Measurements from ENCODE around the gene STAT1. TPM values are rescaled to one million over a fixed set of nuclear protein-coding genes. Genes with fewer than 3 reads are reported as not detected.

Gene STAT1
- total RNA-seq, 3 donors from 2014 or later: 56.5 to 78.6 (median 74.8) TPM

- H3K4me1 ChIP-seq (ENCODE audit: low read depth): peaks cover 4% of the 10 kb centered on the region
- ATAC-seq (no peak), DNase-seq (no peak)
- TF ChIP-seq CTCF (IDR thresholded peaks at IDR 0.05): no peak
- no peaks in the 10 kb centered on the region for H3K36me3 ChIP-seq (ENCODE audit: low read depth)
- intact Hi-C loops (cut with DNase I, micrococcal nuclease): no loop called here
- H3K9me3 ChIP-seq: no peaks in the 10 kb centered on the region
- no peak overlapping the region for H3K4me3 ChIP-seq
Observed at GRCh38 chr2:191038741-191039140, 24.8 kb upstream of the STAT1 start.

- H3K4me1 ChIP-seq (ENCODE audit: low read depth): peaks cover 4% of the 10 kb centered on the region
- peak; percentile 49 for ATAC-seq
- no peak for TF ChIP-seq CTCF (IDR thresholded peaks at IDR 0.05)
- H3K4me3 ChIP-seq: no peak overlapping the region
- no peaks in the 10 kb centered on the region for H3K9me3 ChIP-seq
- intact Hi-C loops (cut with DNase I, micrococcal nuclease): no loop called here
- no peak for DNase-seq
- no peaks in the 10 kb centered on the region for H3K36me3 ChIP-seq (ENCODE audit: low read depth)
Observed at GRCh38 chr2:191038241-191038725, 24.3 kb upstream of the STAT1 start.

- Histone ChIP-seq H3K36me3 (ENCODE audit: low read depth) (no peaks in the 10 kb centered on the region), H3K4me1 (ENCODE audit: low read depth) (peaks cover 4% of the 10 kb centered on the region), H3K9me3 (no peaks in the 10 kb centered on the region), H3K4me3 (no peak overlapping the region)
- no peak for ATAC-seq
- intact Hi-C loops (cut with DNase I, micrococcal nuclease): no loop called here
- no peak for DNase-seq
- no peak for TF ChIP-seq CTCF (IDR thresholded peaks at IDR 0.05)
Observed at GRCh38 chr2:191037351-191037750, 23.4 kb upstream of the STAT1 start.

- DNase-seq (no peak), ATAC-seq (no peak)
- intact Hi-C loops (cut with DNase I, micrococcal nuclease): no loop called here
- Histone ChIP-seq H3K9me3 (no peaks in the 10 kb centered on the region), H3K4me3 (no peak overlapping the region), H3K36me3 (ENCODE audit: low read depth) (no peaks in the 10 kb centered on the region), H3K4me1 (ENCODE audit: low read depth) (peaks cover 4% of the 10 kb centered on the region)
- TF ChIP-seq CTCF (IDR thresholded peaks at IDR 0.05): no peak
Observed at GRCh38 chr2:191036363-191036762, 22.4 kb upstream of the STAT1 start.

- TF ChIP-seq CTCF (IDR thresholded peaks at IDR 0.05): no peak
- intact Hi-C loops (cut with DNase I, micrococcal nuclease): loop anchor here in 1 of 2 donors (5.0 kb wide), 1 partner anchor 251 kb away; no protein-coding TSS in a partner anchor
- Histone ChIP-seq H3K9me3 (no peaks in the 10 kb centered on the region), H3K4me3 (no peak overlapping the region), H3K4me1 (ENCODE audit: low read depth) (no peaks in the 10 kb centered on the region), H3K36me3 (ENCODE audit: low read depth) (no peaks in the 10 kb centered on the region)
- ATAC-seq: no peak
- no peak for DNase-seq
Observed at GRCh38 chr2:191032588-191033429, 18.8 kb upstream of the STAT1 start.
